Activated CD8-positive, alpha-beta memory T cell treated with anti-CD3 and anti-CD28 coated beads for 4 hours (primary cell): ENCODE measurements around the gene HAL.
"Not testable (repeated sequence)": the region's sequence is repeated elsewhere in the genome, so short reads cannot be mapped to it uniquely, and the experiment has no call there.

Source experiments
- DNase-seq, 2 donors: peaks; one replicate each; pipeline ENCODE4 v3.0.0-alpha.2; 2020; ENCODE audit warnings: low read depth in 2 of 2

The HAL gene

GRCh38 chr12:95977764-95978305, 18.3 kb downstream of the HAL start:
- DNase-seq, result no peak

- DNase-seq, result no peak
These were observed 19.7 kb downstream of the HAL start for GRCh38 chr12:95976416-95976832.

GRCh38 chr12:95975491-95975890, 20.7 kb downstream of the HAL start:
- no peak for DNase-seq

- no peak for DNase-seq
These were observed 21.8 kb downstream of the HAL start for GRCh38 chr12:95974358-95974757.

GRCh38 chr12:95972832-95973456, 23.2 kb downstream of the HAL start:
- DNase-seq, result no peak

- DNase-seq, result no peak
These were observed 25.2 kb downstream of the HAL start for GRCh38 chr12:95970905-95971304.

- DNase-seq, result not testable (repeated sequence)
These were observed 27.0 kb downstream of the HAL start for GRCh38 chr12:95969116-95969515.

- DNase-seq, result no peak
These were observed 28.8 kb downstream of the HAL start for GRCh38 chr12:95967301-95967700.

GRCh38 chr12:95966287-95966870, 29.8 kb downstream of the HAL start:
- DNase-seq, result no peak

GRCh38 chr12:95963096-95963495, 33.0 kb downstream of the HAL start:
- DNase-seq, result no peak

- DNase-seq, result no peak
These were observed 33.9 kb downstream of the HAL start for GRCh38 chr12:95962222-95962621.

- no peak for DNase-seq
These were observed 35.9 kb downstream of the HAL start for GRCh38 chr12:95960241-95960640.

GRCh38 chr12:95959107-95959506, 37.0 kb downstream of the HAL start:
- no peak for DNase-seq

GRCh38 chr12:95956557-95957145, 39.5 kb downstream of the HAL start:
- DNase-seq, result no peak

GRCh38 chr12:95955549-95956159, 40.5 kb downstream of the HAL start:
- no peak for DNase-seq

- no peak for DNase-seq
These were observed 43.1 kb downstream of the HAL start for GRCh38 chr12:95953000-95953399.

- no peak for DNase-seq
These were observed 44.6 kb downstream of the HAL start for GRCh38 chr12:95951515-95951914.

GRCh38 chr12:95949477-95950206, 46.5 kb downstream of the HAL start:
- no peak for DNase-seq

GRCh38 chr12:95944108-95944704, 51.9 kb downstream of the HAL start:
- DNase-seq, result no peak

- peak in 1 of 2 donors; percentile 16 for DNase-seq
These were observed 52.8 kb downstream of the HAL start, which contains the start of gene AMDHD1 for GRCh38 chr12:95943330-95943842. TSS of gene AMDHD1 (plus strand) at chr12:95943331. CDS start at chr12:95943399, 68 bp downstream.
